ENCODE measurements around the gene PIK3C2G.
"Not testable (repeated sequence)": the region's sequence is repeated elsewhere in the genome, so short reads cannot be mapped to it uniquely, and the experiment has no call there.

PIK3C2G gene

GRCh38 chr12:18261273-18261672 lies at the start of gene PIK3C2G:
Gene PIK3C2G, plus strand, starts transcription at chr12:18261518. Its CDS starts 20,564 bp downstream, at chr12:18282082.
- in situ Hi-C loops (cut with MboI; ENCODE audit: low sequenced_read_pairs): no loop called here

GRCh38 chr12:18217966-18218365 lies 43.4 kb upstream of the PIK3C2G start:
- in situ Hi-C loops (cut with MboI; ENCODE audit: low sequenced_read_pairs): no loop called here

- in situ Hi-C loops (cut with MboI; ENCODE audit: low sequenced_read_pairs): no loop called here
Measured at GRCh38 chr12:18221726-18222125, 39.6 kb upstream of the PIK3C2G start.

- in situ Hi-C loops (cut with MboI; ENCODE audit: low sequenced_read_pairs): no loop called here
Measured at GRCh38 chr12:18222699-18223098, 38.6 kb upstream of the PIK3C2G start.

- in situ Hi-C loops (cut with MboI; ENCODE audit: low sequenced_read_pairs): no loop called here
Measured at GRCh38 chr12:18224745-18225144, 36.6 kb upstream of the PIK3C2G start.

GRCh38 chr12:18239526-18239925 lies 21.8 kb upstream of the PIK3C2G start:
- in situ Hi-C loops (cut with MboI; ENCODE audit: low sequenced_read_pairs): no loop called here

- in situ Hi-C loops (cut with MboI; ENCODE audit: low sequenced_read_pairs): no loop called here
Measured at GRCh38 chr12:18242380-18243089, 18.8 kb upstream of the PIK3C2G start.

- in situ Hi-C loops (cut with MboI; ENCODE audit: low sequenced_read_pairs): no loop called here
Measured at GRCh38 chr12:18243238-18243637, 18.1 kb upstream of the PIK3C2G start.

GRCh38 chr12:18246066-18246465 lies 15.3 kb upstream of the PIK3C2G start:
- in situ Hi-C loops (cut with MboI; ENCODE audit: low sequenced_read_pairs): no loop called here

GRCh38 chr12:18250313-18250916 lies 10.9 kb upstream of the PIK3C2G start:
- in situ Hi-C loops (cut with MboI; ENCODE audit: low sequenced_read_pairs): no loop called here

- in situ Hi-C loops (cut with MboI; ENCODE audit: low sequenced_read_pairs): no loop called here
Measured at GRCh38 chr12:18254081-18254480, 7.2 kb upstream of the PIK3C2G start.

GRCh38 chr12:18255004-18255403 lies 6.3 kb upstream of the PIK3C2G start:
- in situ Hi-C loops (cut with MboI; ENCODE audit: low sequenced_read_pairs): not testable (repeated sequence)

- in situ Hi-C loops (cut with MboI; ENCODE audit: low sequenced_read_pairs): no loop called here
Measured at GRCh38 chr12:18257251-18257650, 4.1 kb upstream of the PIK3C2G start.

- in situ Hi-C loops (cut with MboI; ENCODE audit: low sequenced_read_pairs): no loop called here
Measured at GRCh38 chr12:18258929-18259328, 2.4 kb upstream of the PIK3C2G start.

GRCh38 chr12:18259906-18260682 lies 1.2 kb upstream of the PIK3C2G start:
- in situ Hi-C loops (cut with MboI; ENCODE audit: low sequenced_read_pairs): no loop called here

- in situ Hi-C loops (cut with MboI; ENCODE audit: low sequenced_read_pairs): no loop called here
Measured at GRCh38 chr12:18261906-18262305, 588 bp downstream of the PIK3C2G start.

- in situ Hi-C loops (cut with MboI; ENCODE audit: low sequenced_read_pairs): no loop called here
Measured at GRCh38 chr12:18262514-18262913, 1.2 kb downstream of the PIK3C2G start.

- in situ Hi-C loops (cut with MboI; ENCODE audit: low sequenced_read_pairs): no loop called here
Measured at GRCh38 chr12:18264581-18265075, 3.3 kb downstream of the PIK3C2G start.

- in situ Hi-C loops (cut with MboI; ENCODE audit: low sequenced_read_pairs): no loop called here
Measured at GRCh38 chr12:18267427-18268099, 6.2 kb downstream of the PIK3C2G start.

GRCh38 chr12:18270958-18271460 lies 9.7 kb downstream of the PIK3C2G start:
- in situ Hi-C loops (cut with MboI; ENCODE audit: low sequenced_read_pairs): no loop called here

- in situ Hi-C loops (cut with MboI; ENCODE audit: low sequenced_read_pairs): no loop called here
Measured at GRCh38 chr12:18275981-18276380, 14.7 kb downstream of the PIK3C2G start.

Measured in HL-60/S4 (cell line).